Neural crest cell (in vitro differentiated cells): ENCODE results near the gene NOTCH1. TPM values are rescaled to one million over a fixed set of nuclear protein-coding genes. Genes with fewer than 3 reads are reported as not detected.

Experiments
- DNase-seq: peaks from one replicate; pipeline ENCODE4 v3.0.0; 2021; ENCODE audit warnings: low read depth, mixed read lengths, low spot score
- H3K27ac Mint-ChIP-seq: one replicate; pipeline ENCODE4 v1.8.0; 2021; ENCODE audit warnings: mild to moderate bottlenecking, mixed read lengths; ENCODE audit not compliant: unreplicated experiment
- H3K27me3 Mint-ChIP-seq: 2 replicates; pipeline ENCODE4 v1.8.0; 2021; ENCODE audit warnings: low read depth, mild to moderate bottlenecking, mixed read lengths
- H3K36me3 Mint-ChIP-seq: 2 replicates; pipeline ENCODE4 v1.8.0; 2021; ENCODE audit warnings: low read depth, mild to moderate bottlenecking, mixed read lengths
- H3K4me1 Mint-ChIP-seq: 2 replicates; pipeline ENCODE4 v1.8.0; 2021; ENCODE audit warnings: mixed read lengths
- H3K4me3 Mint-ChIP-seq: one replicate; pipeline ENCODE4 v1.8.0; 2021; ENCODE audit warnings: mild to moderate bottlenecking, mixed read lengths
- H3K9me3 Mint-ChIP-seq: 2 replicates; pipeline ENCODE4 v1.8.0; 2021; ENCODE audit warnings: mixed read lengths
- total RNA-seq: library from RNA; stranded (reverse); gene quantifications from 2 replicates; pipeline ENCODE4 v1.2.1, GENCODE V29; 2021
- TF ChIP-seq, protein P1 (sequence below): fragments of 200-600 bp; sonication (generic); conservative IDR thresholded peaks from 2 replicates; pipeline ENCODE4 v1.5.0; 2021; ENCODE audit warnings: antibody characterized with exemption, mild to moderate bottlenecking

The NOTCH1 gene
- total RNA-seq, 1 donor from 2014 or later, result 99.7 TPM

GRCh38 chr9:136515276-136515675, 30.6 kb downstream of the NOTCH1 start:
- TF ChIP-seq, protein P1, sequence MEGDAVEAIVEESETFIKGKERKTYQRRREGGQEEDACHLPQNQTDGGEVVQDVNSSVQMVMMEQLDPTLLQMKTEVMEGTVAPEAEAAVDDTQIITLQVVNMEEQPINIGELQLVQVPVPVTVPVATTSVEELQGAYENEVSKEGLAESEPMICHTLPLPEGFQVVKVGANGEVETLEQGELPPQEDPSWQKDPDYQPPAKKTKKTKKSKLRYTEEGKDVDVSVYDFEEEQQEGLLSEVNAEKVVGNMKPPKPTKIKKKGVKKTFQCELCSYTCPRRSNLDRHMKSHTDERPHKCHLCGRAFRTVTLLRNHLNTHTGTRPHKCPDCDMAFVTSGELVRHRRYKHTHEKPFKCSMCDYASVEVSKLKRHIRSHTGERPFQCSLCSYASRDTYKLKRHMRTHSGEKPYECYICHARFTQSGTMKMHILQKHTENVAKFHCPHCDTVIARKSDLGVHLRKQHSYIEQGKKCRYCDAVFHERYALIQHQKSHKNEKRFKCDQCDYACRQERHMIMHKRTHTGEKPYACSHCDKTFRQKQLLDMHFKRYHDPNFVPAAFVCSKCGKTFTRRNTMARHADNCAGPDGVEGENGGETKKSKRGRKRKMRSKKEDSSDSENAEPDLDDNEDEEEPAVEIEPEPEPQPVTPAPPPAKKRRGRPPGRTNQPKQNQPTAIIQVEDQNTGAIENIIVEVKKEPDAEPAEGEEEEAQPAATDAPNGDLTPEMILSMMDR, result no peak
- no peaks in the 10 kb centered on the region for H3K27me3 Mint-ChIP-seq
- H3K4me1 Mint-ChIP-seq, result peaks cover 18% of the 10 kb centered on the region
- no peak overlapping the region for H3K27ac Mint-ChIP-seq
- no peaks in the 10 kb centered on the region for H3K9me3 Mint-ChIP-seq
- DNase-seq, result no peak
- no peak overlapping the region for H3K4me3 Mint-ChIP-seq
- no peaks in the 10 kb centered on the region for H3K36me3 Mint-ChIP-seq

- Mint-ChIP-seq H3K9me3 (no peaks in the 10 kb centered on the region), H3K27me3 (no peaks in the 10 kb centered on the region), H3K4me1 (peaks cover 18% of the 10 kb centered on the region), H3K36me3 (no peaks in the 10 kb centered on the region), H3K4me3 (no peak overlapping the region), H3K27ac (no peak overlapping the region)
- no peak for DNase-seq
- TF ChIP-seq, protein P1, result no peak
Measured at GRCh38 chr9:136514022-136514714, 31.7 kb downstream of the NOTCH1 start.

DNA sequence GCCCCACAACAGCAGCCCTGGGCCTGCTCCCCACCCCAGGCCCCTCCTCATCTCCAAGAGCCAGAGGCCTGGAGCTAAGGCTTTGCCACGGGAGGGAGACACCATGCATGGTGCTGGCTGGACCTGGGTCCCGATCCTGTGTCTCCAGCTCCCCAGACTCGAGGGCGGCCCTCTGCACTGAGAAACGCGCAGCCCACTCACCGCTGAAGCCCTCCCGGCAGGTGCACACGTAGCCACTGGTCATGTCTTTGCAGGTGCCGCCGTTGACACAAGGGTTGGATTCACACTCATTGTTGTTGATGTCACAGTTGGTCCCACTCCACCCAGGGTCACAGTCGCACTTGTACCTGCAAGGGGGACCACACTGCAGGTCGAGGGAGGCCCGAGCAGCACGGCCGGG, 32.7 kb downstream of the NOTCH1 start:
- H3K4me3 Mint-ChIP-seq, result no peak overlapping the region
- no peak for DNase-seq
- H3K36me3 Mint-ChIP-seq, result no peaks in the 10 kb centered on the region
- H3K9me3 Mint-ChIP-seq, result no peaks in the 10 kb centered on the region
- no peak overlapping the region for H3K27ac Mint-ChIP-seq
- H3K27me3 Mint-ChIP-seq, result no peaks in the 10 kb centered on the region
- H3K4me1 Mint-ChIP-seq, result peaks cover 18% of the 10 kb centered on the region
- TF ChIP-seq, protein P1, result no peak

GRCh38 chr9:136512651-136513071, 33.2 kb downstream of the NOTCH1 start:
- TF ChIP-seq, protein P1, result no peak
- Mint-ChIP-seq H3K4me1 (peaks cover 18% of the 10 kb centered on the region), H3K4me3 (peak overlapping the region; percentile 38), H3K9me3 (no peaks in the 10 kb centered on the region), H3K27ac (peak overlapping the region; percentile 67), H3K36me3 (no peaks in the 10 kb centered on the region), H3K27me3 (no peaks in the 10 kb centered on the region)
- DNase-seq, result no peak

DNA sequence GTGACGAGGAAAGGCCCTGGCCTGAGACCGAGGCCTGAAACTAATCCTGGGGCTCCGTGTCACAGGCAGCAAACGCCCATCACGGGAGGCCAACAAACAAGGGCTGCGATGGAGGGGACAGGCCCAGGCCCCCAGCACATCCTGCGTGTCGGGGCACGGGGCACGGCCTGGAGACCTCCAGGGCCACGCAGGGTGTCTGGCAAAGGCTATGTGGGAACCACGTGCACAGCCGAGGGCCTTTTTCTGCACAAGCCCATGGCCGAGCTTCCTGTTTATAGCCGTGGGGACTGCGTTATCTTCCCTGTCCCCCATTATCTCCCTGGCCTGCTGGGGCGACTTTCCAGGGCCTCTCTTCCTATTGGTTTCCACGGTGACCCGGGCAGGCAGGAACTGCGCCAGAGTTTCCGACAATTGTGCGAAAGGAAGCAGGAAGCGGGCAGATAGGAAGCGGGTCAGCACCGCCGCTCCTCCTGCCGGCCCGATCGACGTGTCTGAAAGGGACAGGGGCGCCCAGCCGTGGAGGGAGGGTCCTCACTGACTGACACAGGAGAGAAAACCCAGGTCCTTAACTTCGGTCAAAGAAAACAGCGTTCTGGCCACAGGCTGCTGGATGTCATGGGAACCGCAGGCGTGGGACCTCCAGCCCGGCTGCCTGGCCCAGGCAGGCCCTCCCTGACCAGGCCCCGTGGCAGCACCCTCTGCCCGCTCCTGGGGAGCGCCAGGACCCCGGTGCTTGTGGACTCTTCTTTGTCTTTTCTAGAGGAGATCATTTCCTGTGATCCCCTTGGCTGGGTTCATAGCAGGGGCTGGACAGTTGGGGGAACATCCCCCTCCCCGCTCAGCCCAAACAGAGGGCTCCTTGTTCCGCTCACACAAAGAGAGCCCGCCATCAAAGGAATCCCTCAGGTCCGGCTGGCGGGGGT, 33.9 kb downstream of the NOTCH1 start:
- Mint-ChIP-seq H3K9me3 (no peaks in the 10 kb centered on the region), H3K4me3 (peak overlapping the region; percentile 81), H3K36me3 (no peaks in the 10 kb centered on the region), H3K27ac (peak overlapping the region; percentile 98), H3K4me1 (peaks cover 18% of the 10 kb centered on the region), H3K27me3 (no peaks in the 10 kb centered on the region)
- DNase-seq, result peak; percentile 54
- TF ChIP-seq, protein P1, result no peak
